NCI-H1930 (cell line): ENCODE measurements around the gene ESRRB.

ENCODE experiments used
- DNase-seq, 2 experiments: peaks; one replicate each; lab custom pipeline; 2025; lab: John Stamatoyannopoulos, UW

The ESRRB gene

DNA sequence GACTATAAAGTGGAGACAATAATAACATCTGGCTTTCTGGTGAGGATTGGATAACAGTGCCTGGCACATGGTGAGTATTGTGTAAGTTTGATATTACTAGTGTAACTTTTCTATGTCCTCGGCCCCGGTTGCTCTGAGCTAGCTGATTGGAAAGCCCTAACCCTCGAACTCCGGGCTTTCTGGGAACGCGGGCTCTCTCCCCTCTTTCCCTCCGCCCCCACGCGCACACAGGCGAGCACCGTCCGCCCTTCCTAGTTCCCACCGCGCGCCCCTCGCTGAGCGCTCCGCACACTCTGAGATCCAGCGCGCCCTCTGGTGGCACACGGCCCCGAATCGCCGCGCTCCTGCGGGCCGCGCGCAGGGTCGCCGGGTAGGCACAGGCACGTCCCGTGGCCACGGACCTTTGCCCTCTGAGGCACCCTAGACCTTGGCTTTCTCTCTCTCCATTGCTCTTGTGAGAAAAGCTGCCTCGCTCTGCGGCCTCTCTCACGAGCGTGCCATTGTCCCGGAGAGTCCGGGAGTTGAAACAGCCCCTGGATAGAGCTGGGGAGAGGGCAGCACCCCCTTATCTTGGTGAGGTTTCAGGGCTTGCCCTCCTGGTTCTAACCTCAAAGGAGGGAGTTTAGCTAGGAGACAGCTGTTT lies 23.2 kb upstream of the ESRRB start:
- DNase-seq: peak in 1 of 2 experiments; percentile 40

DNA sequence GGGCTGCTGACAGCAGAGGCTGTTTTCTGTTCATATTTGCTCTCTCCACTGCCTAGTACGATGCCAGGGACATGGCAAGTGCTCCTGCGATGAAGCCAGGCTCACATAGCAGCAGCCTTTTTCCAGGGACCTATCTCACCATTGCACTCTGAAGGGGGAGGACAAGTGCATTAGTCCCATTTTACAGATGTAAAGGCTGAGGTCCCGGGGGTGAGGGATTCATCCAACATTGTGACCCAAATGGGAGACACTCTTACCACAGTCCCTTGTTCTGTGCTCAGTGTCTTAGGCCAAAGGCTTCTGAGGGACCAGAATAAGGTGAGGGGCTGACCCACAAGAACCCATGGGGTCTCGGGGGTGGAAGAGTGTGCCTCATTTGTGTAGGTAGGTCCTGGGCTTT lies 21.6 kb upstream of the ESRRB start:
- DNase-seq: no peak

DNA sequence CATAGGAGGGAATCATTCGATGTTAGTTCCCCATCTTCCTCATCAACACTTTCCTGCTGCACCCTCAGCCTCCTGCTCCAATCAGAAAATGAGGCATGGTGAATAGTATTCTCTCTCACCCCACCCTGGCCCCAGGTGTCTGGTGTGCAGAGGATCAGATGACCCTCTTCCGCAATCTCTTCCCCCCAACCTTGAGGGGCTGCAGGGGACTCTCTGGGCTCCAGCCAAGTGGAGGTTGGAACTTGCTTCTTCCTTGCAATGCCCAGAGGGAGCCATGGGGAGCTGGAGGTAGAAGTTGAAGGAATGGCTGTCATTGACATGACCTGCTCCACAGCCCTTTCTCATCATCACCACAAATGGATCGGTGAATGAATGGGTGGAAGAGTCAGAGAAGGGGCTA lies 20.2 kb upstream of the ESRRB start:
- no peak for DNase-seq

- no peak for DNase-seq
Measured at GRCh38 chr14:76371066-76371465, 4.9 kb upstream of the ESRRB start.

GRCh38 chr14:76373456-76373855 lies 2.5 kb upstream of the ESRRB start:
- no peak for DNase-seq

GRCh38 chr14:76375484-76375883 lies 453 bp upstream of the ESRRB start:
- no peak for DNase-seq

- DNase-seq: no peak
Measured at GRCh38 chr14:76376409-76376877, 506 bp downstream of the ESRRB start.

- no peak for DNase-seq
Measured at GRCh38 chr14:76376878-76377734, 1.2 kb downstream of the ESRRB start.

GRCh38 chr14:76377735-76378074 lies 1.8 kb downstream of the ESRRB start:
- no peak for DNase-seq

DNA sequence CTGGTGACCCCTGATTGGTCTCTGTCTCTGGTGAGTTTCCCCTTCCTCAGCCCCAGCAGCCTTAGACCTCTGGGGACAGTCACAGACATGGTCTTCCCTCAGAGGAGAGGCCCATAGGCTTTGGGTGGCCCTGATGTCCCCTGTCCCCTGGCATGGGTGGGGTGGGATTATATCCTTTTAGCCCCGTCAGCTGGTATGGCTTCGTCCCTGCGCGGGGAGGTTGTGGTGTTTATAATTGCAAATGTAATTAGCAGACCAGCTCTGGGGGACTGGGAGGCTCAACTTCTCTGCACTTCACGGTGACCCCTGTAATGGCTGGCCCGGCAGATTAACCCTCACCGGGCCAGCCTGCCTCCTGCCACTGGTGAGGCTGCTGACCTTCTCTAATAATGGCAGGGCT lies 5.1 kb downstream of the ESRRB start:
- DNase-seq: no peak

DNA sequence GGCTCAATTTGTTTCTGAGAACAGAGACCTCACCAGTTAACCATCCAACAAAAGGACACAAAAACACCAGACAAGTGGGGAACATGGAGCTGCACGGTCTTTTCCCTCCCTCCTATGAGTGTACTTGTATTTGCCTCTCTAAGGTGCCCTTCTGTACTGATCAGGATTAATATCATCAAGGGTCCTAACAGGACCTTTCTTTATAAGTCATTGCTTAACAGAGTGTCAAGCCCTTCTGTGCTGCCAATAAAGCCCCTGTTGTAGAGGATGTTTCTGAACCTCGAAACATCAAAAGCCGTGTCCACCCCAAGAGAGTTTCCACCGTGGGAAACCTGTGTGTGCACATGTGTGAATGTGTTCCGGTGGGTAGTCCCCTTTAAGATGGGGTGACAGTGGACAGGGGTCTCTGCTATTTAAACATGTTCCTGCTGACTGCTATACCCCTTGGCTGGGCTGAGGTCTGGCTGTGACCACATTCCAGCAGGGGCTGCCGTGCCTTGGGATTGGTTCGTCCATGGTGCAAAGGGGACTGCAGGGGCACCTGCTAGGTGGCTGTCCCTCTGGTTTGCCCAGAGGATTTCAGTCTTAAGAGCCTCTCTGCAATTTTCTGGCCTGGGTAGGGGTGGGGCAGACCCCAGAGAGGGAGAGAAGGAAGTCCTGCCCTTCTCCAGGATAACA lies 6.0 kb downstream of the ESRRB start:
- no peak for DNase-seq

DNA sequence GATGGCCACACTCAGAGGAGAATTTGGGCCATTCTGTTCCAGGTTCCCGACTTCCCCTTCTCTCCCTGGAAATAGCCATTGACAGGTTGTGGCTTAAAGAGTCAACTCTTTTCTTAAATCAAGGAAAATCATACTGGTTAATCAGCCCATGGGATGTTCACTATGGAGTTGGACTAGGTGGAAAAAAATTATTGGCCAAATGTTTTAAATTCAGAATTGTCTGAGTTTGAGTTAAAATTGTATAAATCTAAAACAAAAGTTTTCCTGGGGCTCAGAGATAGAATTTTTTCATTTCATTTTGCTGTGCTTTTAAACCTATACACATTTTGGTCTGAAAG lies 6.5 kb downstream of the ESRRB start:
- no peak for DNase-seq

DNA sequence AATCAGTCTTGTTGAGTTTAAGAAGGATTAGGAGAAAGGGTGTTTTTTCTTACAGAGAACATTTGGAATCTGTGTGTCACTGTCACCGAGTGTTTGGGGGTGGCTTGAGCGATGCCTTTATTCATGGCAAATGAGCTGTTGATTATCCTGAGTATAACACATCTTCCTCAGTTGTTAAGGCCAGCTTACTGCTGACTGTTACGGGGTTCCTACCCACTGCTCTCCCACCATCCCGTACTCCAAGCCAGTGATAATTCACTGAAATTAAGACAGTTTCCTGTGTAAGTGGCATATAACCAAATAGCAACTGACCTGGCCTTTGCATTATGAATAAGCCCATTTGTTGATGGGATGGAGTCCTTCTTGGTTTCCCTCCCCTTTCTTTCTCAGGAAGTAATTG lies 9.5 kb downstream of the ESRRB start:
- DNase-seq: no peak

GRCh38 chr14:76386944-76387782 lies 11.2 kb downstream of the ESRRB start:
- DNase-seq: peak; percentile 33 to 65

- no peak for DNase-seq
Measured at GRCh38 chr14:76389841-76390240, 13.9 kb downstream of the ESRRB start.

DNA sequence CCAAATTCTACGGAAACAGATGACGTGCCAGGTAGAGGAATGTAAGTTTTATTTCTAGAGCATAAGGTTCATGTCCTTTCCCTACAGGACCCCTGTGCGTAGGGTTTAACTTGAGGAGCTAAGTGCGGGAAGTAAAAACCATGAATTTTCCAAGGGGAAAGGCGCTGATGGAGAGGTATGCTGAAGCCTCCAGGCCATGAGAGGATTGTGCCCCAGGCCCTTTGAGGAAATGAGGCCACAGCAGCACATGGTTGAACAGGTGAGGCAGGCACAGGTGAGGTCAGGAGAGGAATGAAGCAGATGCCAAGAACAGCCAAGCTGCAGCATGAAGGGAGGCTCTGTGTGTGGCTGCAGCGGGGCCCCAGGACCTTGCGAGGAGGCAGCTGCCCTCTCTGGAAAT lies 14.7 kb downstream of the ESRRB start:
- no peak for DNase-seq

DNA sequence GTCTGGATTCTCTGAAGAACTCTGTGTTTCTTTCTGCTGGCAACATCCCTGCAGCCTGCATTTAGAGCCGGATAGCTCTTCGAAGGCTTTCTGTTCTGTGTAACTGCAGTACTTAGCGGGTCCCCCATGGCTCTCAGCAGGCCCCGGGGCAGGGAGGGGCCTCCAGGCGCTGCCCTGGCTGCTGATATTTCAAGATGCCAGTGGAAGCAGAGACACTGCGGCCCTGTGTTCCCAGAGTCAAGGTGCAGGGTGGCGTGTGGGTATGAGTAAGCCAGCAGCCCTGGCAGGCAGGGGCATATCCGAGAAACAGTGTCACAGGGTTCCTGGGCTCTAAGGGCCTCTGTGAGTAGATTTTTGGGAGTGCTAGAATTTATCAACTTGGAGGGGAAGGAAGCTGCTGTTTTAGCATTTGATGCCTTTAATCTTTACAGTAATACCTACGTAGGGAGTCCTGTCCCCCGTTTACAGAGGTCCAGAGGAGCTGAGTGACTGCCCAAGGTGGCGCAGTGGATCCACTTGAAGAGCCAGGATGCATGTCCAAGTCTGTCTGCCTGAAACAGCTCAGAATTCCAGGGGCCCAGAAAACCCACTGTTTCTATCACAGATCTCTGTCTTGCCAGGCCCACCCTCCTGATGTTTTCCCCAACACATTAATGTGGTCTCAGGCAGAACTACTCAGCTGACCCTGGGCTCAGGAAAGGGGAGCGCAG lies 16.2 kb downstream of the ESRRB start:
- no peak for DNase-seq

DNA sequence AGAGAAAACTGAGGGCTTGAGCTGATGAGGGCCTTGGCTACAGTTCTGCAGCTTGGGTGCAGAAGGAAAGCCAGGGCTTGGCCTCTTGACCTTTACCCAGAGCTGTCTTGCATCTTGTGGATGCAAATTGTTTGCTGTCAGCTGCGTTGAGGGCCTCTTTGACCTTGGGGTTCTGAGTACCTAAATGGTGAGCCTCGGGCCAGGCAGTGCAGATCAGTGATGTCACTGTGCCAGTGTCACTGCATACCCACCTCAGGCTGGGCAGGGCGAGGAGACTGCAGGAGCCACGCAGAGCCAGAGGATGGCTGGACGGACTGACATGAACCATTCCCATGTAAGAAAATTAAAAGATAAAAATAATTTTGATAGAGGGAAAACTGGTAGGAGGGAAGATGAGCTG lies 18.6 kb downstream of the ESRRB start:
- DNase-seq: no peak

DNA sequence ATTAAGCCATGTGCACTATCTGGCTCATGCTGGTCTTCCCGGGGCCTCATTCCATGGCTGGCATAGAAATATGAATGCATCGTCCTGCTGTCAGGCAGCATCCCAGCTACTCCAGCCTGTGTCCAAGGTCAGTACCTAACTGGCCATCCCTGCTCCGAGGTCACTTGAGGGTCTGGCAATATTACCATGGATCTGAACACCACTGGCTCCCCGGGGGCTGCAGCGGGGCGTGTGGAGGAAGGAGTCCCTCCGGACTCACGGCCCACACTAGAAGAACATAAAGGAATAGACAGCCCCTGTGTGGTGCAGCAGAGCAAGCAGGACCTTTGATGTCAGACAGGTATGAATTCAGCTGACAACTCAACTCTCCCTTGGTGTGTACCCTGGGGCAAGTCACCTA lies 19.2 kb downstream of the ESRRB start:
- DNase-seq: no peak

- no peak for DNase-seq
Measured at GRCh38 chr14:76396714-76397187, 20.8 kb downstream of the ESRRB start.

DNA sequence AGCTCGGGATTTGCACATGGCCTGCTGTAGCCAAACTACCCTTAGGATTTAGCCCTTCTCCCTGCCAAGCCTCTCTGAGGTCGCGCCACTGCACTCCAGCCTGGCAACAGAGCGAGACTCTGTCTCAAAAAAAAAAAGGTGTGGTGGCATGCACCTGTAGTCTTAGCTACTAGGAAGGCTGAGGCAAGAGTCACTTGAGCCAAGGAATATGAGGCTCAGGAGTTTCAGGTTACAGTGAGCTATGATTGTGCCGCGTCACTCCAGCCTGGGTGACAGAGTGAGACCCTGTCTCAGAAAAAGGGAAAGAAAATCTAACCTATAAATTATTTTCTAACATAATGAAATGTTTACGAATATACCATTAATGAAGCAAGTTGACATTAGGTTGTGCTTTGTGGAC lies 29.7 kb downstream of the ESRRB start:
- DNase-seq: no peak
